ELF-1 (cell line): ENCODE data around the gene SERTAD1.

ENCODE experiments used
- DNase-seq: peaks from one replicate; pipeline ENCODE4 v3.0.0-alpha.2; 2016; ENCODE audit warnings: low read depth, low spot score

SERTAD1 gene

GRCh38 chr19:40403262-40403984, 22.4 kb downstream of the SERTAD1 start:
- peak; percentile 85 for DNase-seq

DNA sequence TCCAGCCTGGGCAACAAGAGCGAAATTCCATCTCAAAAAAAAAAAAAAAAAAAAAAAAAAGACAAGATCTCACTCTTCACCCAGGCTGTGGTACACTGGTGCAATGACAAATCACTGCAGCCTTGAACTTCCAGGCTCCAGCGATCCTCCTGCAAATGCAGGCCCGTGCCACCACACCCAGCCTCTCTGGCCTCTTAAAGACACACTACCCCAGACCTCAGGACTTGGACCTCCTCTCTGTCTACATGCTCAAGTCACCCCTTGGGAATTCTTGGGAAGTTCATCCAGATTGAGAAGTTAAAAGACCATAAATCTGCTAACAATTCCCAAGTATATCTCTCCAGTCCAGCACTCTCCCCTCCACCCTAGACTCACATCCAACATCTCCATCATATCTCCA, 25.2 kb downstream of the SERTAD1 start:
- no peak for DNase-seq

- peak; percentile 86 for DNase-seq
Measured at GRCh38 chr19:40398417-40399131, 27.2 kb downstream of the SERTAD1 start.

DNA sequence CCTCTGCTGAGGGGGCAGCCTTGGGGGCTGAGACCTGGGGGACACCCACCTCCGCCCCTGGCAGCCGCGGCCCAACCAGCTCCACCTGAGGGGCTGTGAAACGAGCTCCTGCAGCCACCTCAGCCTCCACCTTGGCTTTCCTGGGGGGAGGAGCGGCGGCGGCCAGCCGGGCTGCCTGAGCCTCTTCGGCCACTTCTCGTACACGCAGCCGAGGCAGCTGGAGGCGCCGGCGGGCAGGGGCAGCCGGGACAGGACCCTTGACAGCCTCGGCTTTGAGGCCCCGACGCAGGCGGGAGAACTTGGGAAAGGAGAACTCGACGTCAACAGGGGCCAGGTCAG, 28.3 kb downstream of the SERTAD1 start:
- no peak for DNase-seq

DNA sequence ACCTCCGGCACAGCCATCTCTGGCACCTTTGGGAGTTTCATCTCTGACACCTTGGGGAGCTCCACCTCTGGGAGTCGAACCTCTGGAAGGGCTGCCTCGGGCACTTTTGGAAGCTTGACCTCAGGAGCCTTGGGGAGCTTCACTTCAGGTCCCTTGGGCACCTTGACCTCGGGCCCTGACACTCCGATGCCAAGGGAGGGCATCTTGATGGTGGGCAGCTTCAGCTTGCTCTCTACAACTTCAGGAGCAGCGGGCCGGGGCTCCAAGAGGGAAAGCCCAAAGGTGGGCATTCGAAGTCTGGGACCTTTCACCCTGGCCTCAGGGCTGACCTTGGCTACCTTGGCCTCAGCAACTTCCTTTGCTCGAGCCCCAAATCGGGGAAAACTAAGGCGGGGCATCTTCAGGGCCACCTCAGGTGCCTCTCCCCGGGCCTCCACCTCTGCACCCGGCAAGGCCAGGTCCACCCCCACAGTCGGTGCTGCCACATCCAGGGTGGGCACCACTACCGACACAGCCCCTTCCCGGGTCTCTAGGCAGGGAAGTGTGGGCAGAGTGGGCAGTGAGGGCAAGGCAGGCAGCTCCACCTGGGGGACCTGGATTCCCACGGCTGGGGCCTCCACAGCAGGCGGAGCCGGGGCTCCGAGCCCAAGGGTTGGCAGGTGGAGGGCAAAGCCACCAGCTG, 28.8 kb downstream of the SERTAD1 start:
- no peak for DNase-seq

DNA sequence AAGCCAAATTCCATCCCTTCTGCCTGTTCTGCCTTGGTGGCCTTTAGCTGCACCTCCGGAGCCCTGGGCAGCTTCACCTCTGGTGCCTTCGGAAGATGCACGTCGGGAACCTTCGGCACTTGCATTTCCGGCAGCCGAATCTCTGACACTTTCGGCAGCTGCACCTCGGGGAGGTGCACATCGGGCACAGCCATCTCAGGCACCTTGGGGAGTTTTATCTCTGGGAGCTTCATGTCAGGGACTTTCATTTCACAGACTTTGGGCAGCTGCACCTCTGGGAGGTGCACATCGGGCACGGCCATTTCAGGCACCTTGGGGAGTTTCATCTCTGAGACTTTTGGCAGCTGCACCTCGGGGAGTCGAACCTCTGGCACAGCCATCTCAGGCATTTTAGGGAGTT, 29.8 kb downstream of the SERTAD1 start:
- DNase-seq = no peak

DNA sequence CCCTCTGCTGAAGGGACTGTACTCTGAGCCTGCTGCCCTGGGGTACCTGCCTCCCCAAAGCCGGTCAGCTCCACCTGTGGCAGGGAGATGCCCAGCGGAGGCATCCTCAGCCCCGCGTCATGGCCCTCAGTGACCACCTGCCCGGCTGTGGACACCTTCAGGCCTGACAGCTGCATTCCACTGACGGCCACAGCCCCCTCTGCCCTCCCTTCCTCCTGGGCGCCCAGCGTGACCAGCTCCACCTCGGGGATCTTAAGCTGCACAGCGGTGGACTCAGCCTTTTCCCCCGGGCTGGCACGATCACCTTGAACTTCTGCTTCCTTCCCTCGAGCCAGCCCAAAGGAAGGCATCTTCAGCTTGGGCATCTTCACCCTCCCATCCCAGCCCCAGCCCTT, 31.0 kb downstream of the SERTAD1 start:
- no peak for DNase-seq

GRCh38 chr19:40393894-40394815, 31.6 kb downstream of the SERTAD1 start:
- no peak for DNase-seq

DNA sequence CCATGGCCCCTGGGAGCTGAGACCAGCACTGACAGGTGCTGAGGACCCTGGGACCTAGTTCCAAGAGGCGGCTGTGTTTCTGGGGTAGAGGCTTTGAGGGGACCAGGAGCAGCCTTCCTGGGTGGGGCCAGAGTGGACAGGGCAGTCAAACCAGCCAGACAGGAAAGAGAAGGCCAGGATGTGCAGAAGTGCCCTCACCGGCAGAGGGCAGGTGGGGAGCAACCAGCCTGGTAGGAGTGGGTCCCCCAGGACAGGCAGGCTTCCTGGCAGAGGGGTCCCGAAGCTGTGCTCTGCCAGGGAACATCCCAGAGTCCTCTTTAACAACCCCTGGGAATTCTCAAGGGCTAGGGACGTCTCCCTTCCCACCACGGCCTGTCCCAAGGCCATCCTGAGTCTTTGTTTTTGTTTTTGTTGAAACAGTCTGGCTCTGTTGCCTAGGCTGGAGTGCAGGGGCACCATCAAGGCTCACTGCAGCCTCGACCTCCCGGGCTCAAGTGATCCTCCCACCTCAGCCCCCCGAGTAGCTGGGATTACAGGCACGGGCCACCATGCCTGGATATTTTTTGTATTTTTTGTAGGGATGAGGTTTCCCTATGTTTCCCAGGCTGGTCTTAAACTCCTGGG, 32.8 kb downstream of the SERTAD1 start:
- peak; percentile 57 for DNase-seq

DNA sequence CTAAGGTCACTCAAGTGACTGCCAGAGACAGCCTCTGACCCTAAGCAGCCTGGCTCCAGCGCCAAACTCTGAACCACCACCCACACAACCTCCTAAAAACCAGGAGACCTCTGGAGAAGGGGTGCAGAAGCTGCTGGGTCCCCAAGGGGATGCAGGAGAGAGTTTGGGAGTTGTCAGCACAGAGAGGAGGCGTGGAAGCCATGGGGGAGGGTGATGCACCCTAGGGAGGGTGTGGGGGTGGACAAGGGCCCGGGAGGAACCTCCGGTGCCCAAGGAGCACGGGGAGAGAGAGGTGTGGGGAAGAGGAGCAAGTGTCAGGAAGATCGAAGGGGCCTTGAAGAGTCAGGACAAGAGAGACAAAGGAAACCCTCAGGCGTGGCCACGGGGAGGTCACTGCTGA, 33.7 kb downstream of the SERTAD1 start:
- DNase-seq = no peak

GRCh38 chr19:40390084-40390742, 35.6 kb downstream of the SERTAD1 start, which contains the start of gene HIPK4:
Gene HIPK4 (minus strand): TSS chr19:40390181. CDS start chr19:40389902, 279 bp downstream.
- DNase-seq = no peak

DNA sequence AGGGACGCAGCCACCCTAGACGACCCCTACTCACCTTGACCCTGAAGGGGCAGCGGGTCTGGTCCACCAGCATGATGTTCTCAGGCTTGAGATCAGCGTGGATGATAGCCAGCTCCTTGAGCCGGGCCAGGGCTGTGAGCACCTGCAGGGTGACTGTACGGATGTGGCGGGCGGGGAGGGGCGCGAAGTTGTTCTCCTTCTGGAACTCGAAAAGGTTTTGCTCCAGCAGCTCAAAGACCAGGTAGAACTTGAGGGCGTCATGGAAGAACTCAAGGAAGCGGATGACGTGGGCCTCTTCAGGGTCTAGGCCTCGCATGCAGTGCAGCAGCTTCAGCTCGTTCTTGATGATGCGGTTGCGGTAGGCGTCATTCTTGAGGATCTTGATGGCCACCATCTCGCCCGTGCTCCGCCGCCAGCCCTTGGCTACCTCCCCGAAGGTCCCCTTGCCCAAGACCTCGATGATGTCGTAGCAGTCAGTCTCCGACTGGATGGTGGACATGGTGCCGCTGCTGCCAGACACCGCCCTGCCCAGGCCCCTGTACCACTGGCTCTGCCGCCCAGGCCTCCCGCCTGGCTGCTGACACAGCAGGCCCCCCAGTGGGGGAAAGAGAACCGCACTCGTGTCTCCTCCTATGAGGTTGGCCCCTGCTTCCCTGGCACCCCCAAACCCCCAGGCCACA, 36.2 kb downstream of the SERTAD1 start:
- DNase-seq = no peak

DNA sequence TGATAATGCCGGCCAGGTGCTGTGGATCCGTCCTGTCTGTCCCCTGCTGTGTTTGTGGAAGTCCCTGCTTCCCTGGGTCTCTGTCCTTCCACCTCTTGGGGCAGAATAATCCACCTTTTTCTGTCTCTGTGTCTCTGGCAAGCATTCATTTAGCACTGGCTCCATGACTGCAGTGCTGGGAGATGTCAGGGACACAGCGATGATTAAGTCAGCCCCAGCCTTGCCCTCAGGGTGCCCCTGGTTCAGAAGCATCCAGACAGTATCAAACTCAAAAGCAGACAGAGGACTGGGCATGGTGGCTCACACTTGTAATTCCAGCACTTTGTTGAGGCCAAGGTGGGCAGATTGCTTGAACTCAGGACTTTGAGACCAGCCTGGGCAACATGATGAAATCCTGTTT, 37.3 kb downstream of the SERTAD1 start:
- no peak for DNase-seq

- no peak for DNase-seq
Measured at GRCh38 chr19:40387155-40387554, 38.6 kb downstream of the SERTAD1 start.

- no peak for DNase-seq
Measured at GRCh38 chr19:40383668-40384248, 42.0 kb downstream of the SERTAD1 start.

DNA sequence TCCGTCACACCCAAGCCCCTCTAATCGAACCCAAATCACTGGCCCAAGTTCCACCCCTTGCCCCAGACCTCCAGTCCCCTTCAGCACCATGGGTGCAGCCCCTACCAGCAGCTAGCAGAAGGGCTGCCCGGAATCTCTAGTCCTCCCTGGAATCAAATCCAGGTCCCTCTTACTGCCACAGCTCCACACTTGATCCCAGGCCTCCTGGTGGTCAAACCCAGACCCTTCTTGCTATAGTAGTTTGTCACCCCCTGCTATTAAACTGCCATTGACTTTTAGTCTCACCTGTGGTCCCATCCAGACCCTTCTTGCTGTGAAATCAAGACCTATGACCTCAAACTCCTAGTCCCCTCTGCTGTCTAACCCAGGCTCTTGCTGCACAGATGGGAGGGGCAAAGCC, 44.5 kb downstream of the SERTAD1 start:
- DNase-seq = peak; percentile 41

DNA sequence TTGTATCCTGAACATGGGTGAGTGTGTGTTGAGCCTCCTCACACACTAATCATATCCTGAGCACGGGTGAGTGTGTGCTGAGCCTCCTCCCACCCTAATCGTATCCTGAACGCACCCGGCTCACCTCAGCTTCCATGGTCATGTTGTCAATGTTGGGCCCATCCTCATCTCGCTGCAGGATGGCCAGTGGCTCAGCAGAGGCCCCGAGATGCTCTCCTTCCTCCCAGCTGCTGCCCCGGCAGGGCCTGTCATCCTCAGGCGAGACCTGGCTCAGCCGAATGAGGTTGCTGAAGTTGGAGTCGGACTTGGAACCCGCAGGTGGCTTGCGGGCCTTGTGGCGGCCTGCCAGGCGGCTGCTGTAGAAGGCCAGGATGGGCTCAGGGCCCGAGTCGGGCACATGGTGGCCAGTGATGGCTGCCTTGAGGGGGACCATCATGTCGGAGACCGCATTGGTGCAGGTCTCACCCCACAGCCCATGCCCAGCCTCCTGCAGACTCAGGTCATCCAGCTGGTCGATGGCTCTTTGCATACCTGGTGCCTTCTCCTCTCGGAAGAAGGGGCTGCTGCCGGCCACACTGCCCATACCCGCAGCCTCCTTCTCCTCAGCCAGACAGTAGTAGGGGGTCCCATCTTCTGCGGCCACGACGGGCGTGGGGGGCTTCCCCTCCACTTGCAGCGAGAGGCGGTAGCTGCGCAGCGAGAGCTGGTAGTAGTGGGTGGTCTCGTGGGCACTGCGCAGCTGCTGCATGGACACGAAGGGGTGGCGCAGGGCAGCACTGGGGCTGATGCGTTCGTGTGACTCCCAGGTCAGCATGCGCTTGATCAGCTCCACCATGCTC, 45.4 kb downstream of the SERTAD1 start:
- no peak for DNase-seq

DNA sequence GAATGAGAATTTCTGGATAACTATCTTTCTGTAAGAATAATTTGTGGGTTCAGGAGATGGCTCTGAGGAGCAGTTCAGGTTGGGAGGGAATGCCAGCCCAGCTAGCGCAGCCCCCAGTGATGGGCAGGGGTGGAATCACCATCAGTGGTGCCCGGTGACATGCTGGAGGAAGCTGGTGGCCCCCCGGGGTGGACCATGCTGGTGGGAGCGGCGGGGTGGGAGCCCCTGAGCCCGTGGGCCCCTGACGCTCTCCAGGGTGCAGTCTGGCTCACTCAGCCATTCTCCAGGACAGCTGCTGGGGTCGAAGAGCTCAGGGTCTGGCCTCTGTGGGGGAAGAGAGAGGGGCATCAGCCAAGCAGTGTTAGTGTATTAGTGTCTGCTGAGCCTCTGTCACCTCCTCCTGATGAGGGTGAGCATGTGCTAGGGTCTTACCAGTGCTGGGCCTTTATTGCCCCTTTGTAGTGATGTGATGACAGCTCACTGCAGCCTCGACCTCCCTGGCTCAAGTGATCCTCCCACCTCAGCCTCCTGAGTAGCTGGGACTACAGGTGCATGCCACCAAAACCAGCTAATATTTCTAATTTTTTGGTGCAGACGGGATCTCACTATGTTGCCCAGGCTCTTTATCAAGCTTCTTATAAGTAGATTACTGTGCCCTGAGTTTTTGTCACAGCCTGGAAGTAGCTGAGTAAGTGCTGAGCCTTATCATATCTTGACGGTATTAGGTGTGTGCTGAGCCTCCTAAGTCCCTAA, 46.2 kb downstream of the SERTAD1 start:
- no peak for DNase-seq
